K562 (cell line): ENCODE measurements around the gene UBE2S. TPM values are rescaled to one million over a fixed set of nuclear protein-coding genes. Genes with fewer than 3 reads are reported as not detected.

Source experiments
- BCL6 ChIP-seq: fragments of 250-450 bp; sonication (Bioruptor Pico); IDR thresholded peaks from 2 replicates; pipeline ENCODE4 v1.4.0; 2020
- BRF2 ChIP-seq: IDR thresholded peaks from 3 replicates; pipeline ENCODE4 v1.6.1; 2011; ENCODE audit warnings: borderline replicate concordance, mild to moderate bottlenecking; ENCODE audit not compliant: insufficient read length, insufficient read depth
- CREM ChIP-seq: IDR thresholded peaks from 2 replicates; pipeline ENCODE4 v1.6.1; 2014; ENCODE audit warnings: antibody characterized with exemption, low read depth
- EGR1 ChIP-seq: fragments of 450-650 bp; conservative IDR thresholded peaks from 2 replicates; pipeline ENCODE4 v1.6.1; 2017; ENCODE audit warnings: mild to moderate bottlenecking
- MED1 ChIP-seq: sonication (generic); formaldehyde crosslinking; IDR thresholded peaks from 2 replicates; pipeline ENCODE4 v1.8.1; 2023; ENCODE audit warnings: missing genetic modification reagents, borderline replicate concordance
- NR2F6 ChIP-seq: fragments of 450-650 bp; formaldehyde crosslinking; IDR thresholded peaks from 2 replicates; pipeline ENCODE4 v1.4.0; 2020; ENCODE audit warnings: mild to moderate bottlenecking
- PKNOX1 ChIP-seq: fragments of 450-650 bp; IDR thresholded peaks from 2 replicates; pipeline ENCODE4 v1.6.1; 2016
- PRPF4 ChIP-seq: fragments of 200-400 bp; formaldehyde crosslinking; IDR thresholded peaks from one replicate; pipeline ENCODE4 v1.6.1; 2017; ENCODE audit warnings: low read length, low read depth, mild to moderate bottlenecking; ENCODE audit not compliant: insufficient read depth, poor library complexity, severe bottlenecking
- RAD21 ChIP-seq, 2 experiments: fragments of 250-450 bp in 1 of 2; fragments of 450-650 bp in 1 of 2; sonication (Bioruptor Pico) in 1 of 2; formaldehyde crosslinking in 1 of 2; IDR thresholded peaks in 1 of 2; conservative IDR thresholded peaks in 1 of 2; 2 replicates each; pipeline versions ENCODE4 v1.4.0 to v1.8.0; 2020 to 2022; ENCODE audit warnings: mild to moderate bottlenecking in 2 of 2, moderate library complexity in 1 of 2
- RCOR1 ChIP-seq, 2 experiments: IDR thresholded peaks; 2 replicates each; pipeline ENCODE4 v1.6.1; 2012; ENCODE audit warnings: low read depth in 2 of 2, low read length in 2 of 2, borderline replicate concordance in 1 of 2, improper control_type of control experiment in 1 of 2
- TAL1 ChIP-seq: fragments of 450-650 bp; IDR thresholded peaks from 2 replicates; pipeline ENCODE4 v1.6.1; 2016; ENCODE audit warnings: mild to moderate bottlenecking
- TFE3 ChIP-seq: fragments of 450-650 bp; formaldehyde crosslinking; IDR thresholded peaks from 2 replicates; pipeline ENCODE4 v1.4.0; 2020; ENCODE audit warnings: mild to moderate bottlenecking, mixed read lengths
- THAP12 ChIP-seq: fragments of 250-450 bp; sonication (Bioruptor Pico); IDR thresholded peaks from 2 replicates; pipeline ENCODE4 v1.9.0; 2021; ENCODE audit warnings: mild to moderate bottlenecking, inconsistent platforms
- ZBTB43 ChIP-seq: sonication (generic); formaldehyde crosslinking; IDR thresholded peaks from 2 replicates; pipeline ENCODE4 v1.8.0; 2023; ENCODE audit warnings: mild to moderate bottlenecking, missing genetic modification reagents
- ZNF395 ChIP-seq: fragments of 200-800 bp; sonication (Bioruptor generic); IDR thresholded peaks from 2 replicates; pipeline ENCODE4 v1.6.1; 2017; ENCODE audit warnings: missing genetic modification characterization, missing compliant biosample characterization
- polyA plus RNA-seq, 8 experiments: library from polyadenylated mRNA; depleted of rRNA in 4 of 8; stranded (reverse) in 5 of 8; unstranded in 3 of 8; fragments of >200 nt; fragmentation: Nextera tagmentation in 2 of 8; fragmentation: Illumina TruSeq in 1 of 8; extraction: Ambion mirVana in 2 of 8; extraction: Trizol in 1 of 8; gene quantifications; 2 replicates each; pipeline versions ENCODE4 v1.2.1 to v1.2.3, GENCODE V29; 2011 to 2014; ENCODE audit warnings: inconsistent platforms in 1 of 8, missing spikeins in 1 of 8
- total RNA-seq, 7 experiments: library from RNA; depleted of rRNA in 6 of 7; stranded (reverse); fragments of >200 nt in 6 of 7; fragmentation: Illumina TruSeq in 2 of 7; extraction: Trizol in 2 of 7; gene quantifications; 2 replicates each; pipeline versions ENCODE4 v1.2.1 to v1.2.3, GENCODE V29; 2011 to 2021; ENCODE audit warnings: low replicate concordance in 1 of 7
- TF ChIP-seq, protein P1 (sequence below): sonication (generic); formaldehyde crosslinking; IDR thresholded peaks from 2 replicates; pipeline ENCODE4 v1.8.0; 2022; ENCODE audit warnings: mild to moderate bottlenecking, missing genetic modification reagents

The UBE2S gene
- total and polyA plus RNA-seq, 9 of the 15 experiments (the other 6 are each of a cell fraction or from before 2014, with no cell fraction given) = 1.5 to 1,305 (median 157) TPM

DNA sequence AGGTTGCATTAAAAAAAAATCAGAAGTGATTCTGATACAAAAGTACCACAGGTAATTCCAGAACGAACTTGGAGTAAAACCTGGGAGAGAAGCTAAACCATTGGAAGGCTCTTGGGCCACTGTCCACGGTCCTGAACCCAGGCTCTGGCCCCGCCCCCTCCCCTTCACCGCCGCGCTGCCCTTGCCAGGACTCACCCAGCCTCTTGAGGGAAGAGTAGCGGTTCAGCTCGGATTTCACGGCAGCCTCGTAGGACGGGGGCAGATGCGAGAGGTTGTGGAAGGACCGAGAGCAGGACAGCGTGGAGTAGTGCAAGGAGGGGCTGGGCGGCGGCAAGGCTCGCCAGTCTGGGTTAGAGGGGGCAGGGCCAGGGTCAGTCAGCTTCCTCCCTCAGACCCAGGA lies 29.8 kb upstream of the UBE2S start (continued):
- TF ChIP-seq TFE3 (CRISPR knock-in tag) (no peak), THAP12 (CRISPR knock-in tag) (0 out of 2 replicates have a peak, but pooled peaks have one; percentile 9), TAL1 (no peak), RCOR1 (IDR thresholded peaks at IDR 0.05; ENCODE audit: borderline replicate concordance in 1 of 2, low read depth in 2 of 2, low read length in 2 of 2) (peak in 1 of 2 experiments; percentile 80; a peak in 1 of 4 replicates), CREM (peak; percentile 49), PRPF4 (no peak), PKNOX1 (no peak), MED1 (no peak), BCL6 (no peak), ZNF395 (CRISPR knock-in tag) (peak; percentile 80), ZBTB43 (no peak), NR2F6 (CRISPR knock-in tag) (no peak), EGR1 (no peak), RAD21 (CRISPR knock-in tag; conservative IDR thresholded peaks at IDR 0.05 in 1 of 2, IDR thresholded peaks at IDR 0.05 in 1 of 2) (no peak), BRF2 (no peak)
- TF ChIP-seq, protein P1, sequence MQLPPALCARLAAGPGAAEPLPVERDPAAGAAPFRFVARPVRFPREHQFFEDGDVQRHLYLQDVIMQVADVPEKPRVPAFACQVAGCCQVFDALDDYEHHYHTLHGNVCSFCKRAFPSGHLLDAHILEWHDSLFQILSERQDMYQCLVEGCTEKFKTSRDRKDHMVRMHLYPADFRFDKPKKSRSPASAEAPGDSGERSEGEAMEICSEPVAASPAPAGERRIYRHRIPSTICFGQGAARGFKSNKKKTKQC (CRISPR knock-in tag) = peak; percentile 93; the same call in 1 of the 2 replicates
